Neural cell (in vitro differentiated cells): ENCODE measurements around the gene MLLT6. TPM values are rescaled to one million over a fixed set of nuclear protein-coding genes. Genes with fewer than 3 reads are reported as not detected.

Experiments
- H2AFZ ChIP-seq: fragments of 200-600, 300-800 bp; sonication (generic), shearing (Covaris generic); 2 replicates; pipeline ENCODE4 v1.6.0; 2014; ENCODE audit warnings: low read depth, mild to moderate bottlenecking, antibody characterized with exemption, low read length, moderate library complexity
- H3F3A ChIP-seq: fragments of 200-600 bp; shearing (Covaris generic); 2 replicates; pipeline ENCODE4 v1.6.1; 2016; ENCODE audit warnings: mild to moderate bottlenecking, moderate library complexity, mixed read lengths, antibody characterized with exemption, low read length; ENCODE audit not compliant: insufficient read depth, poor library complexity, severe bottlenecking
- H3K27ac ChIP-seq: fragments of 200-600, 300-800 bp; sonication (generic), shearing (Covaris generic); 2 replicates; pipeline ENCODE4 v1.5.1; 2014; ENCODE audit warnings: mild to moderate bottlenecking, low read length, moderate library complexity
- H3K27me3 ChIP-seq: fragments of 300-800, 200-600 bp; sonication (generic), shearing (Covaris generic); 2 replicates; pipeline ENCODE4 v1.6.0; 2014; ENCODE audit warnings: mild to moderate bottlenecking, low read depth, low read length, moderate library complexity; ENCODE audit not compliant: insufficient read depth
- H3K36me3 ChIP-seq: fragments of 300-800, 200-600 bp; sonication (generic), shearing (Covaris generic); 2 replicates; pipeline ENCODE4 v1.5.1; 2014; ENCODE audit warnings: mild to moderate bottlenecking, antibody characterized with exemption, low read length, moderate library complexity; ENCODE audit not compliant: insufficient read depth
- H3K4me2 ChIP-seq: fragments of 300-800, 200-600 bp; sonication (generic), shearing (Covaris generic); 2 replicates; pipeline ENCODE4 v1.6.0; 2014; ENCODE audit warnings: mild to moderate bottlenecking, low read length
- H3K4me3 ChIP-seq: fragments of 300-800, 200-600 bp; sonication (generic), shearing (Covaris generic); 2 replicates; pipeline ENCODE4 v1.5.1; 2014; ENCODE audit warnings: mild to moderate bottlenecking, low read length, moderate library complexity
- H3K79me2 ChIP-seq: fragments of 200-600 bp; shearing (Covaris generic); replicated peaks from 2 replicates; pipeline ENCODE4 v1.6.0; 2014; ENCODE audit warnings: mild to moderate bottlenecking, low read length, moderate library complexity; ENCODE audit not compliant: insufficient read depth
- H3K9ac ChIP-seq: fragments of 300-800, 200-600 bp; sonication (generic), shearing (Covaris generic); 2 replicates; pipeline ENCODE4 v1.6.1; 2016; ENCODE audit warnings: mild to moderate bottlenecking, low read length, mixed read lengths
- H3K9me2 ChIP-seq: fragments of 200-600 bp; shearing (Covaris generic); 2 replicates; pipeline ENCODE4 v1.6.1; 2016; ENCODE audit warnings: mild to moderate bottlenecking, low read length, mixed read lengths; ENCODE audit not compliant: insufficient read depth
- H3K9me3 ChIP-seq: fragments of 200-600, 300-800 bp; sonication (generic), shearing (Covaris generic); 2 replicates; pipeline ENCODE4 v1.6.1; 2016; ENCODE audit warnings: mild to moderate bottlenecking, mixed run types, low read length, moderate library complexity, mixed read lengths
- H4K20me1 ChIP-seq: fragments of 200-600 bp; shearing (Covaris generic); 2 replicates; pipeline ENCODE4 v1.6.1; 2016; ENCODE audit warnings: mild to moderate bottlenecking, mixed run types; ENCODE audit not compliant: insufficient read depth
- EP300 ChIP-seq: fragments of 450-650 bp; conservative IDR thresholded peaks from 2 replicates; pipeline ENCODE4 v1.6.1; 2014; ENCODE audit warnings: antibody characterized with exemption, mild to moderate bottlenecking, moderate library complexity; ENCODE audit not compliant: poor library complexity, severe bottlenecking
- EZH2 ChIP-seq: fragments of 200-600, 300-800 bp; shearing (Covaris generic), sonication (generic); IDR thresholded peaks from 2 replicates; pipeline ENCODE4 v1.6.1; 2014; ENCODE audit warnings: antibody characterized with exemption, low read length, borderline replicate concordance, mild to moderate bottlenecking; ENCODE audit not compliant: insufficient read depth, poor library complexity, severe bottlenecking
- MXI1 ChIP-seq: fragments of 450-650 bp; conservative IDR thresholded peaks from 2 replicates; pipeline ENCODE4 v1.6.1; 2014; ENCODE audit warnings: antibody characterized with exemption, mild to moderate bottlenecking; ENCODE audit not compliant: poor library complexity, severe bottlenecking
- POLR2AphosphoS5 ChIP-seq: IDR thresholded peaks from 2 replicates; pipeline ENCODE4 v1.6.1; 2012
- RAD21 ChIP-seq: fragments of 450-650 bp; conservative IDR thresholded peaks from 2 replicates; pipeline ENCODE4 v1.6.1; 2014; ENCODE audit warnings: antibody characterized with exemption, mild to moderate bottlenecking, moderate library complexity
- SMC3 ChIP-seq: fragments of 450-650 bp; conservative IDR thresholded peaks from 2 replicates; pipeline ENCODE4 v1.6.1; 2014; ENCODE audit warnings: antibody characterized with exemption, mild to moderate bottlenecking, moderate library complexity; ENCODE audit not compliant: poor library complexity
- TAF1 ChIP-seq: IDR thresholded peaks from 2 replicates; pipeline ENCODE4 v1.6.1; 2012; ENCODE audit warnings: low read depth
- polyA plus RNA-seq: library from polyadenylated mRNA; depleted of rRNA; stranded (reverse); fragments of >200 nt; gene quantifications from 2 replicates; pipeline ENCODE4 v1.2.3, GENCODE V29; 2014
- TF ChIP-seq, protein P1 (sequence below): fragments of 450-650 bp; IDR thresholded peaks from 2 replicates; pipeline ENCODE4 v1.5.1; 2014; ENCODE audit warnings: antibody characterized with exemption, mild to moderate bottlenecking, moderate library complexity; ENCODE audit not compliant: poor library complexity, severe bottlenecking
- TF ChIP-seq, protein P2 (sequence below): IDR thresholded peaks from 2 replicates; pipeline ENCODE4 v1.6.1; 2012; ENCODE audit warnings: borderline replicate concordance

The MLLT6 gene
- polyA plus RNA-seq, 1 donor from 2014 or later, result 19.7 TPM

DNA sequence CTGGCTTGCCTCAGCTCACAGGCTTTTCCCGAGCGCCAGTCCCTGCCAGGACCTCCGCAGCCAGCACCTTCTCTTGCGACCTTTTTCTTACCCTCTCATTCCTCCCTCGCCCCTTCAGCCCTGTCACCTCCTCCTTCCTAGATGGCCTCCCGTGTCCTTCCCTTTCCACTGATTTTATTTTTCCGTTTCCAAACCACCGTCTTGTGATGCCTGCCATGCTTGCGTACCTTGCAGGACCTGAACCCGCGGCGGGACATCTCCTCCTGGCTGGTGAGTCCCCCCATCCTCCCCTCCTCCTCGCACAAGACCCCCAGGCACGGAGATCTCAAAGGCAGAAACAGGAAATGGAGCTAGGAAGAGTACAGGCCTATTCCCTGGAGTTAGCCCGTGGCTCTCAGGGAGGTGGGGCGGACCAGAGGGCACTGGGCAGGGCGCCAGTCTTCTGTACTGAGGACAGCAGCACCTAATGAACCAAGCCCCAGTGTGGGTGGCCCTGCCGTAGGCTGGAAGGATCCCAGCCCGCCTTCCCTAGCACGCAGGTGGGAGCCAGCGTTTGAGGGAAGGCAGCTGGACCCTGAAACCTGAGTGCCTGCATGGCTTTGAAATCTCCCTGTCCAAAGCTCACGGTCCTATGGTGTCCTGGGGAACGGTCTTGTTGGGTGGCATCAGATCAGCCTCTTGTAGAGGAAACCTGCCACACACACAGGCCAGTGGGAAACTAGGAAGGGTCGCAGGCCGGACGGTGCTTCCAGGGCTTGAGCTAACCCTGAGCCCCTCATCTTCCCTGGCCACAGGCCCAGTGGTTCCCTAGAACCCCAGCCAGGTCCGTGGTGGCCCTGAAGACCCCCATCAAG is 25.7 kb downstream of the MLLT6 start:
- Histone ChIP-seq H4K20me1 (no peaks in the 10 kb centered on the region), H3K9ac (peak overlapping the region; percentile 53), H3K4me2 (peak overlapping the region; percentile 51), H3F3A (no peaks in the 10 kb centered on the region), H3K4me3 (peak overlapping the region; percentile 61), H3K79me2 (no peaks in the 10 kb centered on the region), H3K9me3 (no peaks in the 10 kb centered on the region), H3K9me2 (no peaks in the 10 kb centered on the region), H2AFZ (no peak overlapping the region), H3K27ac (no peak overlapping the region), H3K36me3 (no peaks in the 10 kb centered on the region), H3K27me3 (no peaks in the 10 kb centered on the region)
- TF ChIP-seq MXI1 (no peak), POLR2AphosphoS5 (peak; percentile 19)

DNA sequence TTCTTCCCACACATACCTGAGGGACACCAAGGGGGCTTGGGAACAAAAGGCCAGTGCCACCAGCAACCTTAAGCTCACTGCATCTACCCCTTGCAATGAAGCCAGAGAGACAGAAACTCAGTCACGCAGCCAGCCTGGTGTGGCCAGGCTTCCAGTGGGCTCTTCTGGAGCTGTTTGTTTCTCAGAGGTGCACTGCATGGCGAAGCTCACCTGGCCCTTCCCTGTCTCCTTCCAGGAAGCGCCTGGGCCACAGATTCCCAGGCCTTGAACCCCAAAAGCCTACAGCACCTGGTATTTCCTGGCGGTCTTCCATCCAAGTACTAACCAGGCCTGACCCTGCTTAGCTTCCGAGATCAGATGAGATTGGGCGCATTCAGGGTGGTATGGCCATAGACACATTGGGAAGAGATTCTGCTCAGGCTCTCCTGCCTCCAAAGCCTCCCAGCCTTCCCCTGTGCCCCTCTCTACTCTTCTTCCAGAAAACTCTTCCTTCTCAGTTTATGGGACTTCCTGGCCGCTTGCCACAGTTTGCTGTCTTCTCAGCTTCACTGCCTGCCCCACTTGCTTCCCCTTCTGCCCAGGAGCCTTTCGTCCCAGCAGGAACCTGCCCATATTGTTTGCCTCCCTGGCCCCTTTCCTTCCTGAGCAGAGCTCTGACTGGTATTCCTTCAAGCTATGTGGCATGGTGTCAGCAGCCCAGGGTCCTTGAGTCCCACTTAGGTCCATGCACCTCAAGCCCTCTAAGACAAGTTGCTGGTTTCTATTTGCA is 26.6 kb downstream of the MLLT6 start:
- TF ChIP-seq, protein P1, sequence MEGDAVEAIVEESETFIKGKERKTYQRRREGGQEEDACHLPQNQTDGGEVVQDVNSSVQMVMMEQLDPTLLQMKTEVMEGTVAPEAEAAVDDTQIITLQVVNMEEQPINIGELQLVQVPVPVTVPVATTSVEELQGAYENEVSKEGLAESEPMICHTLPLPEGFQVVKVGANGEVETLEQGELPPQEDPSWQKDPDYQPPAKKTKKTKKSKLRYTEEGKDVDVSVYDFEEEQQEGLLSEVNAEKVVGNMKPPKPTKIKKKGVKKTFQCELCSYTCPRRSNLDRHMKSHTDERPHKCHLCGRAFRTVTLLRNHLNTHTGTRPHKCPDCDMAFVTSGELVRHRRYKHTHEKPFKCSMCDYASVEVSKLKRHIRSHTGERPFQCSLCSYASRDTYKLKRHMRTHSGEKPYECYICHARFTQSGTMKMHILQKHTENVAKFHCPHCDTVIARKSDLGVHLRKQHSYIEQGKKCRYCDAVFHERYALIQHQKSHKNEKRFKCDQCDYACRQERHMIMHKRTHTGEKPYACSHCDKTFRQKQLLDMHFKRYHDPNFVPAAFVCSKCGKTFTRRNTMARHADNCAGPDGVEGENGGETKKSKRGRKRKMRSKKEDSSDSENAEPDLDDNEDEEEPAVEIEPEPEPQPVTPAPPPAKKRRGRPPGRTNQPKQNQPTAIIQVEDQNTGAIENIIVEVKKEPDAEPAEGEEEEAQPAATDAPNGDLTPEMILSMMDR, result no peak
- TF ChIP-seq EP300, result no peak
- no peak for TF ChIP-seq TAF1
- TF ChIP-seq POLR2AphosphoS5, result no peak
- TF ChIP-seq, protein P2, sequence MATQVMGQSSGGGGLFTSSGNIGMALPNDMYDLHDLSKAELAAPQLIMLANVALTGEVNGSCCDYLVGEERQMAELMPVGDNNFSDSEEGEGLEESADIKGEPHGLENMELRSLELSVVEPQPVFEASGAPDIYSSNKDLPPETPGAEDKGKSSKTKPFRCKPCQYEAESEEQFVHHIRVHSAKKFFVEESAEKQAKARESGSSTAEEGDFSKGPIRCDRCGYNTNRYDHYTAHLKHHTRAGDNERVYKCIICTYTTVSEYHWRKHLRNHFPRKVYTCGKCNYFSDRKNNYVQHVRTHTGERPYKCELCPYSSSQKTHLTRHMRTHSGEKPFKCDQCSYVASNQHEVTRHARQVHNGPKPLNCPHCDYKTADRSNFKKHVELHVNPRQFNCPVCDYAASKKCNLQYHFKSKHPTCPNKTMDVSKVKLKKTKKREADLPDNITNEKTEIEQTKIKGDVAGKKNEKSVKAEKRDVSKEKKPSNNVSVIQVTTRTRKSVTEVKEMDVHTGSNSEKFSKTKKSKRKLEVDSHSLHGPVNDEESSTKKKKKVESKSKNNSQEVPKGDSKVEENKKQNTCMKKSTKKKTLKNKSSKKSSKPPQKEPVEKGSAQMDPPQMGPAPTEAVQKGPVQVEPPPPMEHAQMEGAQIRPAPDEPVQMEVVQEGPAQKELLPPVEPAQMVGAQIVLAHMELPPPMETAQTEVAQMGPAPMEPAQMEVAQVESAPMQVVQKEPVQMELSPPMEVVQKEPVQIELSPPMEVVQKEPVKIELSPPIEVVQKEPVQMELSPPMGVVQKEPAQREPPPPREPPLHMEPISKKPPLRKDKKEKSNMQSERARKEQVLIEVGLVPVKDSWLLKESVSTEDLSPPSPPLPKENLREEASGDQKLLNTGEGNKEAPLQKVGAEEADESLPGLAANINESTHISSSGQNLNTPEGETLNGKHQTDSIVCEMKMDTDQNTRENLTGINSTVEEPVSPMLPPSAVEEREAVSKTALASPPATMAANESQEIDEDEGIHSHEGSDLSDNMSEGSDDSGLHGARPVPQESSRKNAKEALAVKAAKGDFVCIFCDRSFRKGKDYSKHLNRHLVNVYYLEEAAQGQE, result no peak
- TF ChIP-seq MXI1, result no peak
- TF ChIP-seq EZH2, result no peak
- no peak for TF ChIP-seq RAD21
- TF ChIP-seq SMC3, result no peak
- H3K27me3 ChIP-seq, result no peaks in the 10 kb centered on the region
- no peaks in the 10 kb centered on the region for H3K9me3 ChIP-seq
- no peaks in the 10 kb centered on the region for H3F3A ChIP-seq
- no peaks in the 10 kb centered on the region for H4K20me1 ChIP-seq
- no peaks in the 10 kb centered on the region for H3K79me2 ChIP-seq
- no peak overlapping the region for H3K27ac ChIP-seq
- H3K36me3 ChIP-seq, result no peaks in the 10 kb centered on the region
- H3K9ac ChIP-seq, result no peak overlapping the region
- no peak overlapping the region for H3K4me3 ChIP-seq
- H2AFZ ChIP-seq, result no peak overlapping the region
- H3K4me2 ChIP-seq, result no peak overlapping the region
- H3K9me2 ChIP-seq, result no peaks in the 10 kb centered on the region
